ENCODE results near the gene ARHGEF12. TPM values are rescaled to one million over a fixed set of nuclear protein-coding genes. Genes with fewer than 3 reads are reported as not detected.

The ARHGEF12 gene
- total RNA-seq, 1 experiment from 2014 or later, result 72.2 TPM

- no peak for DNase-seq (ENCODE audit: low read depth)
Observed at GRCh38 chr11:120338107-120338933, 2.1 kb downstream of the ARHGEF12 start.

GRCh38 chr11:120339394-120339890, 3.2 kb downstream of the ARHGEF12 start:
- DNase-seq (ENCODE audit: low read depth), result peak; percentile 49

- DNase-seq (ENCODE audit: low read depth), result no peak
Observed at GRCh38 chr11:120340529-120340928, 4.3 kb downstream of the ARHGEF12 start.

GRCh38 chr11:120342226-120342625, 6.0 kb downstream of the ARHGEF12 start:
- DNase-seq (ENCODE audit: low read depth), result no peak

- DNase-seq (ENCODE audit: low read depth), result no peak
Observed at GRCh38 chr11:120342678-120343077, 6.5 kb downstream of the ARHGEF12 start.

- DNase-seq (ENCODE audit: low read depth), result no peak
Observed at GRCh38 chr11:120343429-120343828, 7.2 kb downstream of the ARHGEF12 start.

- peak; percentile 76 for DNase-seq (ENCODE audit: low read depth)
Observed at GRCh38 chr11:120344302-120345004, 8.2 kb downstream of the ARHGEF12 start.

- no peak for DNase-seq (ENCODE audit: low read depth)
Observed at GRCh38 chr11:120346233-120346632, 10.0 kb downstream of the ARHGEF12 start.

- no peak for DNase-seq (ENCODE audit: low read depth)
Observed at GRCh38 chr11:120350637-120351036, 14.4 kb downstream of the ARHGEF12 start.

GRCh38 chr11:120352405-120352804, 16.2 kb downstream of the ARHGEF12 start:
- DNase-seq (ENCODE audit: low read depth), result no peak

- no peak for DNase-seq (ENCODE audit: low read depth)
Observed at GRCh38 chr11:120354068-120354467, 17.9 kb downstream of the ARHGEF12 start.

GRCh38 chr11:120354779-120355178, 18.6 kb downstream of the ARHGEF12 start:
- DNase-seq (ENCODE audit: low read depth), result no peak

- DNase-seq (ENCODE audit: low read depth), result no peak
Observed at GRCh38 chr11:120357620-120358019, 21.4 kb downstream of the ARHGEF12 start.

- DNase-seq (ENCODE audit: low read depth), result no peak
Observed at GRCh38 chr11:120358729-120359128, 22.5 kb downstream of the ARHGEF12 start.

- DNase-seq (ENCODE audit: low read depth), result no peak
Observed at GRCh38 chr11:120363436-120363835, 27.2 kb downstream of the ARHGEF12 start.

GRCh38 chr11:120365512-120365911, 29.3 kb downstream of the ARHGEF12 start:
- DNase-seq (ENCODE audit: low read depth), result no peak

GRCh38 chr11:120372296-120372695, 36.1 kb downstream of the ARHGEF12 start:
- DNase-seq (ENCODE audit: low read depth), result no peak

GRCh38 chr11:120375076-120375475, 38.9 kb downstream of the ARHGEF12 start:
- peak; percentile 72 for DNase-seq (ENCODE audit: low read depth)

GRCh38 chr11:120376547-120377182, 40.5 kb downstream of the ARHGEF12 start:
- DNase-seq (ENCODE audit: low read depth), result no peak

GRCh38 chr11:120378474-120378873, 42.3 kb downstream of the ARHGEF12 start:
- DNase-seq (ENCODE audit: low read depth), result no peak

GRCh38 chr11:120381401-120381800, 45.2 kb downstream of the ARHGEF12 start:
- no peak for DNase-seq (ENCODE audit: low read depth)

GRCh38 chr11:120383518-120384155, 47.4 kb downstream of the ARHGEF12 start:
- DNase-seq (ENCODE audit: low read depth), result no peak
